Left lung (tissue), 10 donors: Measurements from ENCODE around the gene PAPSS2. TPM values are rescaled to one million over a fixed set of nuclear protein-coding genes. Genes with fewer than 3 reads are reported as not detected.

Experiments used
- ATAC-seq: fragments of 200-7000 bp; cut with Tn5 transposase; one replicate; pipeline ENCODE4 v1.9.1; 2020; ENCODE audit warnings: moderate library complexity
- DNase-seq, 4 donors: peaks; one replicate each; pipeline ENCODE4 v3.0.0-alpha.2; 2013 to 2020
- H3K27ac ChIP-seq, 2 donors: fragments of 200-600 bp; sonication (generic) in 1 of 2; one replicate each; pipeline versions ENCODE4 v1.5.0 to v1.8.0; 2020 to 2021
- H3K27me3 ChIP-seq, 2 donors: fragments of 200-600 bp; sonication (generic) in 1 of 2; one replicate each; pipeline versions ENCODE4 v1.5.0 to v1.8.0; 2020 to 2021
- H3K36me3 ChIP-seq, 2 donors: fragments of 200-600 bp; sonication (generic) in 1 of 2; one replicate each; pipeline versions ENCODE4 v1.5.0 to v1.8.0; 2020 to 2021
- H3K4me1 ChIP-seq, 2 donors: fragments of 200-600 bp; one replicate each; pipeline ENCODE4 v1.8.0; 2021
- H3K4me3 ChIP-seq, 2 donors: fragments of 200-600 bp; sonication (generic) in 1 of 2; one replicate each; pipeline versions ENCODE4 v1.5.0 to v1.8.0; 2020 to 2021; ENCODE audit warnings: mild to moderate bottlenecking in 1 of 2
- H3K9me3 ChIP-seq, 2 donors: fragments of 200-600 bp; sonication (generic) in 1 of 2; one replicate each; pipeline versions ENCODE4 v1.5.0 to v1.8.0; 2020 to 2021
- intact Hi-C, 2 donors: fragments of 100-400 bp; cut with DNase I; formaldehyde crosslinking; loops; one replicate each; pipeline versions ENCODE4 v1.11.2 to v1.14.2; 2022
- polyA plus RNA-seq, 6 donors: library from polyadenylated mRNA; unstranded; fragments of 120-200 nt; gene quantifications; one replicate each; pipeline ENCODE4 v1.2.1, GENCODE V29; 2013; ENCODE audit not compliant: insufficient read length in 6 of 6
- total RNA-seq, 2 donors: library from RNA; stranded (reverse); fragmentation: NEBNext Ultra II Directional; extraction: Animal tissue kit (Norgen Biotek cat#: 25700); gene quantifications; one replicate each; pipeline ENCODE4 v1.2.1, GENCODE V29; 2021
- TF ChIP-seq, protein P1 (sequence below), 2 donors: fragments of 200-600 bp; sonication (generic) in 1 of 2; IDR thresholded peaks; one replicate each; pipeline versions ENCODE4 v1.5.0 to v1.8.0; 2021; ENCODE audit warnings: antibody characterized with exemption in 2 of 2
- donor health status: DM: no; HTN: yes; CAD: no.
- donor health status: DM: no; HTN: no; CAD: no.

PAPSS2 gene
- total and polyA plus RNA-seq, 8 donors = 49.0 to 183 (median 58.0) TPM

DNA sequence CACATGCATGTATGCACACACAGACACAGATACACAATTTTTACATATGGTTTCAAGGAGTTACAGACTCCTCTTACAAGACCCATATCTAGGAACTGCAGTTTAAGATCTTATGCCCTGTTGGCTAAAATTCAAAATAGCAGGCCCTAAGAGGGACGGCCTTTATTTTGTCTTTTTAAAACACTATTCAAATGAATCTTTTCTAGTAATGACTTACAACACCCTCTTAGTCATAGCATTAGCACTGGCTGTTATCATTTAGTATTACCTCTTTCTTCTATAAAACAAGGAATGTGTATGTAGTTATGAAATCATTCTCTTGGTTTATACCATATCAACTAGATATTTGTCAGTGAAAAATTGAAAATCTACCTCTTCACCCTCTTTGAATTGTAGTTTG is 15.3 kb downstream of the PAPSS2 start:
- Histone ChIP-seq H3K4me1 (peaks cover 0 to 5% of the 10 kb centered on the region in 2 donors), H3K27me3 (no peaks in the 10 kb centered on the region), H3K9me3 (no peaks in the 10 kb centered on the region), H3K36me3 (no peaks in the 10 kb centered on the region), H3K27ac (no peak overlapping the region), H3K4me3 (no peak overlapping the region)
- DNase-seq = no peak
- TF ChIP-seq, protein P1, sequence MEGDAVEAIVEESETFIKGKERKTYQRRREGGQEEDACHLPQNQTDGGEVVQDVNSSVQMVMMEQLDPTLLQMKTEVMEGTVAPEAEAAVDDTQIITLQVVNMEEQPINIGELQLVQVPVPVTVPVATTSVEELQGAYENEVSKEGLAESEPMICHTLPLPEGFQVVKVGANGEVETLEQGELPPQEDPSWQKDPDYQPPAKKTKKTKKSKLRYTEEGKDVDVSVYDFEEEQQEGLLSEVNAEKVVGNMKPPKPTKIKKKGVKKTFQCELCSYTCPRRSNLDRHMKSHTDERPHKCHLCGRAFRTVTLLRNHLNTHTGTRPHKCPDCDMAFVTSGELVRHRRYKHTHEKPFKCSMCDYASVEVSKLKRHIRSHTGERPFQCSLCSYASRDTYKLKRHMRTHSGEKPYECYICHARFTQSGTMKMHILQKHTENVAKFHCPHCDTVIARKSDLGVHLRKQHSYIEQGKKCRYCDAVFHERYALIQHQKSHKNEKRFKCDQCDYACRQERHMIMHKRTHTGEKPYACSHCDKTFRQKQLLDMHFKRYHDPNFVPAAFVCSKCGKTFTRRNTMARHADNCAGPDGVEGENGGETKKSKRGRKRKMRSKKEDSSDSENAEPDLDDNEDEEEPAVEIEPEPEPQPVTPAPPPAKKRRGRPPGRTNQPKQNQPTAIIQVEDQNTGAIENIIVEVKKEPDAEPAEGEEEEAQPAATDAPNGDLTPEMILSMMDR (IDR thresholded peaks at IDR 0.05) = no peak
- intact Hi-C loops = no loop called here
- no peak for ATAC-seq

DNA sequence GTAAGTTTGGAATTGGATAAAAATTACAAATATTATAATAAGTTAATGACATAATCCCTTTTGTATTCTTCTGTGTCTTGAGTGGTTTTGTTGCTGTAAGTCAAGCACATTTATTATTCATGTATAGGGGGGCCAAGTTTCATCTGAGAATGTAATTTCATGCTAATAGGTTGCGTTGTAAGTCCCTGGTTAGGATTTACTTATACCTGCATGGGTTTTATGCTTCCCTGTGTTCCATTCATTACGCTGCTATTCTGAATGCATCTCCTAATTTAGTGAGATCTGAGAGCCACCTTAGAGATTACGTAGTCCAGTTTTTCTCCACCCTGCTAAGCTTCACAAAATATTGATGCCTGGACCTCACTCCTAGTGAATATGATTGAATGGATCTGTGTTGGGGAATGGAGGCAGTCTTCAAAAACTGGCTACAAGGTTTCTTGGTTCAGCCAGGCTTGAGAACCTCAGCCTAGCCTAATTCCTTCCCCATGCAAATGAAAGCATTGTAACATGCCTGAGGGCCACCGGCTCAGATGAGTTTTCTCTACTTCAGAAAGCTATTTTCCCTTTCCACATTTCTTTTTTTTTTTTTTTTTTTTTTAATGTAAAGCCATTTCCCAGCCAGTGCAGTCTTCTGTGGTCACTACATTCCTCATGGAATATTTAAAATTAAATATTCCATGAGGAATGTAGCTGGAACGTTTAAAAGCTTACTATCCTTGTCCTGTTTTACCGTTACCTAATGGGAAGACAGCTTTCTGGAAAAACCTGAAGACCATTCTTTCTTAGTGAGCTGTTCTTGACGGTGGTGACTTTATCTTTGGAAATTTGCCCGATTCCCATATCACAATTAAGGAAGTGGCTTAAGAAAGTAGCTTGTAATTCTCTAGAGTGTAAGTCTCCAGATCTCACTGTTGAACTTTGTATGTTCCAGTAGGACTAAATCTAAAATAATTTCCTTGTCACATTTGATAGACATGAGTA is 16.0 kb downstream of the PAPSS2 start:
- Histone ChIP-seq H3K4me3 (no peak overlapping the region), H3K4me1 (peaks cover 0 to 5% of the 10 kb centered on the region in 2 donors), H3K27me3 (no peaks in the 10 kb centered on the region), H3K9me3 (no peaks in the 10 kb centered on the region), H3K27ac (peak overlapping the region in 1 of 2 donors; percentile 9), H3K36me3 (no peaks in the 10 kb centered on the region)
- intact Hi-C loops = no loop called here
- peak; percentile 76 for ATAC-seq
- TF ChIP-seq, protein P1 (IDR thresholded peaks at IDR 0.05) = no peak
- DNase-seq = no peak

DNA sequence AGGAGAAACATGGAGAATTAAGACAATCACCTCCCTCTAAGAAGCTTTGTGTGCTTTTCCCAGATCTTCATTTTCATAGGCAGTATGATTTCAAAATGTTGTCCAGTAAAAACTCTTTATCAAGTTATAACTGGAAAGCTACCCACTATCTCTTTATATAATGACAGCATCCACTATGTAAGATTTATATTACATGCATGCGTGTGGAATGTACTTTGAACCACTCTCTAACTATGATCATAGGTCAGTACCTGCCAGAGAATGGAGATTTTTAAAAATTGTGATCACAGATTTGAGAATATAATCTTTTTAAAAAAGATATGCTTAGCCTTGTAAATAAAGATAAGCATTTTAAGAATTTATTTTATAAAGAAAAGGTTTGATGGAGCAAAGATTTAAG is 17.9 kb downstream of the PAPSS2 start:
- Histone ChIP-seq H3K27me3 (no peaks in the 10 kb centered on the region), H3K36me3 (no peaks in the 10 kb centered on the region), H3K4me1 (peaks cover 0 to 5% of the 10 kb centered on the region in 2 donors), H3K4me3 (no peak overlapping the region), H3K27ac (no peak overlapping the region), H3K9me3 (no peaks in the 10 kb centered on the region)
- DNase-seq (no peak), ATAC-seq (no peak)
- TF ChIP-seq, protein P1 (IDR thresholded peaks at IDR 0.05) = no peak
- intact Hi-C loops = no loop called here

DNA sequence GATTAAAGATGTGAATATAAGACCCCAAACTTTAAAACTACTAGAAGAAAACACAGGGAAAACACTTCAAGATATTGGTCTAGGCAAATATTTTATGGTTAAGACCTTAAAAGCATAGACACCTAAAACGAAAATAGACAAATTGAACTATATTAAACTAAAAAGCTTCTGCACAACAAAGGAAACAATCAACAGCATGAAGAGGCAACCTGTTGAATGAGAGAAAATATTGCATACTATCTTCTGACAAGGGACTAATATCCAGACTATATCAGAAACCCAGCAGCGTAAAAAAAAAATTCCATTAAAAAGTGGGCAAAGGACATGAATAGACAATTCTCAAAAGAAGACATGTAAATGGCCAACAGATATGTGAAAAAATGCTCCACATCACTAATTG is 18.6 kb downstream of the PAPSS2 start:
- no peaks in the 10 kb centered on the region for H3K27me3 ChIP-seq

DNA sequence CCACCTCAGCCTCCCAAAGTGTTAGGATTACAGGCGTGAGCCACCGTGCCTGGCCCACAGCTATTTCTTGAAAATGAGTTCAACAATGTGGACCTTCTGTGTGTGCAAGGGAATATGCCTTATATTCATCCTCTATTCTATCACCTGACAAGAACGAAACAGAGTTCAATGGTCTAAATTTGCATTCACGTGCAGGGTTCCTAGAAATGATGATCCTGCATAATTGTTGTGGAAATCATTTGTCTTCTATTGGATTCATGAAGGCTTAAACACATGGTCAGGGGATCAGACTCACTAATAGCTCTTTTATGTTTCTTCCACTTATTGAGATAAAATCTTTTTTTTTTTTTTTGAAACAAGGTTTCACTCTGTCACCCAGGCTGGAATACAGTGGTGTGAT is 23.7 kb downstream of the PAPSS2 start:
- Histone ChIP-seq H3K9me3 (no peaks in the 10 kb centered on the region), H3K27ac (no peak overlapping the region), H3K36me3 (no peaks in the 10 kb centered on the region), H3K4me1 (peaks cover 0 to 7% of the 10 kb centered on the region in 2 donors), H3K4me3 (no peak overlapping the region), H3K27me3 (no peaks in the 10 kb centered on the region)
- no peak for DNase-seq
- intact Hi-C loops = no loop called here
- ATAC-seq = no peak
- TF ChIP-seq, protein P1 (IDR thresholded peaks at IDR 0.05) = no peak

More for the DNA sequence above, 18.6 kb downstream of the PAPSS2 start:
- TF ChIP-seq, protein P1 (IDR thresholded peaks at IDR 0.05) = no peak
- Histone ChIP-seq H3K4me1 (peaks cover 0 to 5% of the 10 kb centered on the region in 2 donors), H3K36me3 (no peaks in the 10 kb centered on the region), H3K4me3 (no peak overlapping the region), H3K9me3 (no peaks in the 10 kb centered on the region), H3K27ac (no peak overlapping the region)
- intact Hi-C loops = no loop called here
- ATAC-seq (no peak), DNase-seq (no peak)
